Upper lobe of left lung (tissue), 4 donors: ENCODE measurements around the gene SH3BP5.

Source experiments
- CTCF ChIP-seq, 6 experiments: fragments of 450-650 bp in 4 of 6; fragments of 200-600 bp in 2 of 6; sonication (generic) in 2 of 6; IDR thresholded peaks; one replicate each; pipeline ENCODE4 v1.5.1; 2016 to 2019; ENCODE audit warnings: antibody characterized with exemption in 6 of 6
- EP300 ChIP-seq, 4 donors: sonication (generic); formaldehyde crosslinking; IDR thresholded peaks; one replicate each; pipeline ENCODE4 v1.5.1; 2017; ENCODE audit warnings: antibody characterized with exemption in 4 of 4, control low read depth in 2 of 4
- POLR2A ChIP-seq, 4 donors: fragments of 450-650 bp; IDR thresholded peaks; one replicate each; pipeline ENCODE4 v1.5.1; 2016 to 2017; ENCODE audit warnings: antibody characterized with exemption in 4 of 4, mild to moderate bottlenecking in 2 of 4
- POLR2AphosphoS5 ChIP-seq, 2 donors: sonication (generic); formaldehyde crosslinking; IDR thresholded peaks; one replicate each; pipeline ENCODE4 v1.5.1; 2017; ENCODE audit warnings: antibody characterized with exemption in 2 of 2

GRCh38 chr3:15332405-15333098 is at the start of gene SH3BP5:
- no peak for TF ChIP-seq EP300 (IDR thresholded peaks at IDR 0.05)
- TF ChIP-seq CTCF (IDR thresholded peaks at IDR 0.05), result peak; percentile 72 to 95 (median 94)
- TF ChIP-seq POLR2AphosphoS5 (IDR thresholded peaks at IDR 0.05), result peak; percentile 20 to 38
- TF ChIP-seq POLR2A (IDR thresholded peaks at IDR 0.05), result peak in 3 of 4 donors; percentile 45 to 91 (median 66)
